CD14-positive monocyte (primary cell): Measurements from ENCODE around the gene IRS1. TPM values are rescaled to one million over a fixed set of nuclear protein-coding genes. Genes with fewer than 3 reads are reported as not detected.

Experiments
- DNase-seq, 3 donors: peaks; one replicate each; pipeline ENCODE4 v3.0.0-alpha.2; 2011 to 2022
- H2AFZ ChIP-seq: 2 replicates; pipeline ENCODE4 v1.6.0; 2012; ENCODE audit warnings: mild to moderate bottlenecking, low read depth, low read length, inconsistent platforms; ENCODE audit not compliant: insufficient read depth, poor library complexity, severe bottlenecking
- H3K27ac ChIP-seq, 2 donors: 1 replicate in 1 of 2; 2 replicates in 1 of 2; pipeline ENCODE4 v1.5.1; 2012 to 2013; ENCODE audit warnings: low read length in 2 of 2, control low read depth in 1 of 2, inconsistent platforms in 1 of 2, low read depth in 1 of 2, mild to moderate bottlenecking in 1 of 2
- H3K27me3 ChIP-seq, 2 donors: one replicate each; pipeline versions ENCODE4 v1.6.0 to v1.6.1; 2011 to 2013; ENCODE audit warnings: low read length in 2 of 2; ENCODE audit not compliant: control insufficient read depth in 2 of 2, insufficient read depth in 2 of 2
- H3K36me3 ChIP-seq, 2 donors: replicated peaks in 1 of 2; 1 replicate in 1 of 2; 2 replicates in 1 of 2; pipeline versions ENCODE4 v1.5.1 to v1.6.1; 2012 to 2013; ENCODE audit warnings: low read length in 2 of 2, control low read depth in 1 of 2, inconsistent platforms in 1 of 2, mild to moderate bottlenecking in 1 of 2; ENCODE audit not compliant: insufficient read depth in 2 of 2, control insufficient read depth in 1 of 2
- H3K4me1 ChIP-seq, 2 donors: 1 replicate in 1 of 2; 2 replicates in 1 of 2; pipeline versions ENCODE4 v1.5.1 to v1.6.1; 2012 to 2013; ENCODE audit warnings: low read length in 2 of 2, control low read depth in 1 of 2, inconsistent platforms in 1 of 2, mild to moderate bottlenecking in 1 of 2, moderate library complexity in 1 of 2; ENCODE audit not compliant: insufficient read depth in 2 of 2, control insufficient read depth in 1 of 2
- H3K4me2 ChIP-seq: replicated peaks from 2 replicates; pipeline ENCODE3; 2012; ENCODE audit warnings: low read length, moderate library complexity, mild to moderate bottlenecking; ENCODE audit not compliant: poor library complexity, severe bottlenecking; ENCODE audit errors: extremely low read depth
- H3K4me3 ChIP-seq, 3 experiments: fragments of 200-600 bp in 1 of 3; sonication (generic) in 1 of 3; replicated peaks in 1 of 3; 1 replicate in 2 of 3; 2 replicates in 1 of 3; pipeline ENCODE4 v1.5.1; 2011 to 2013; ENCODE audit warnings: low read length in 3 of 3, mild to moderate bottlenecking in 3 of 3, control low read depth in 2 of 3, low read depth in 2 of 3, inconsistent platforms in 1 of 3, moderate library complexity in 1 of 3
- H3K79me2 ChIP-seq: 2 replicates; pipeline ENCODE4 v1.6.0; 2012; ENCODE audit warnings: mild to moderate bottlenecking, control low read depth, inconsistent platforms, low read length, moderate library complexity; ENCODE audit not compliant: insufficient read depth
- H3K9ac ChIP-seq: 2 replicates; pipeline ENCODE4 v1.6.0; 2017; ENCODE audit warnings: low read length, mild to moderate bottlenecking; ENCODE audit not compliant: insufficient read depth, poor library complexity, severe bottlenecking
- H3K9me3 ChIP-seq, 2 donors: replicated peaks in 1 of 2; 1 replicate in 1 of 2; 2 replicates in 1 of 2; pipeline versions ENCODE4 v1.5.1 to v1.6.1; 2012 to 2013; ENCODE audit warnings: low read length in 2 of 2, control low read depth in 1 of 2; ENCODE audit not compliant: control insufficient read depth in 1 of 2, insufficient read depth in 1 of 2
- H4K20me1 ChIP-seq: 2 replicates; pipeline ENCODE4 v1.6.0; 2012; ENCODE audit warnings: mild to moderate bottlenecking, low read length, control low read depth, moderate library complexity; ENCODE audit not compliant: insufficient read depth
- H3K27ac Mint-ChIP-seq, 7 donors: one replicate each; pipeline ENCODE4 v1.8.0; 2020; ENCODE audit warnings: mild to moderate bottlenecking in 7 of 7, mixed read lengths in 7 of 7, moderate library complexity in 6 of 7, inconsistent platforms in 2 of 7
- H3K27me3 Mint-ChIP-seq, 3 donors: one replicate each; pipeline ENCODE4 v1.8.0; 2021 to 2022; ENCODE audit warnings: low read depth in 3 of 3, mild to moderate bottlenecking in 3 of 3, mixed read lengths in 3 of 3, moderate library complexity in 3 of 3, inconsistent platforms in 1 of 3
- H3K36me3 Mint-ChIP-seq, 2 donors: one replicate each; pipeline ENCODE4 v1.8.0; 2020; ENCODE audit warnings: mixed read lengths in 2 of 2, inconsistent platforms in 1 of 2, mild to moderate bottlenecking in 1 of 2
- H3K4me1 Mint-ChIP-seq: one replicate; pipeline ENCODE4 v1.8.0; 2020; ENCODE audit warnings: mild to moderate bottlenecking, mixed read lengths
- H3K4me3 Mint-ChIP-seq, 2 donors: one replicate each; pipeline ENCODE4 v1.8.0; 2020; ENCODE audit warnings: mild to moderate bottlenecking in 2 of 2, mixed read lengths in 2 of 2, moderate library complexity in 1 of 2
- H3K9me3 Mint-ChIP-seq, 7 donors: one replicate each; pipeline ENCODE4 v1.8.0; 2020 to 2022; ENCODE audit warnings: mixed read lengths in 7 of 7, mild to moderate bottlenecking in 6 of 7, moderate library complexity in 6 of 7, inconsistent platforms in 2 of 7
- WGBS: methylation state at CpG from one replicate; pipeline ENCODE4 v1.1.5; 2013; ENCODE audit warnings: missing lambda C conversion rate; ENCODE audit not compliant: insufficient coverage; 5-methylcytosine and 5-hydroxymethylcytosine counted together
- intact Hi-C, 2 donors: fragments of 100-400 bp; cut with micrococcal nuclease; formaldehyde crosslinking; loops; one replicate each; pipeline versions ENCODE4 v1.15.0 to v1.15.1; 2023
- polyA plus RNA-seq, 3 donors: library from polyadenylated mRNA; depleted of rRNA in 1 of 3; unstranded in 2 of 3; stranded (reverse) in 1 of 3; fragments of 300-500 nt in 2 of 3; fragments of >200 nt in 1 of 3; fragmentation: Illumina TruSeq in 2 of 3; gene quantifications; 1 replicate in 2 of 3; 2 replicates in 1 of 3; pipeline ENCODE4 v1.2.3, GENCODE V29; 2012 to 2021
- TF ChIP-seq, protein P1 (sequence below): fragments of 200-600 bp; IDR thresholded peaks from one replicate; pipeline ENCODE4 v1.8.0; 2022; ENCODE audit warnings: antibody characterized with exemption, mild to moderate bottlenecking

Gene IRS1
- polyA plus RNA-seq, 3 donors = 0.10 to 0.19 TPM; not detected in 1

- Histone ChIP-seq H3K4me3 (no peak overlapping the region), H3K27me3 (no peaks in the 10 kb centered on the region), H3K9ac (no peak overlapping the region), H3K4me2 (no peak overlapping the region), H3K79me2 (no peaks in the 10 kb centered on the region), H3K27ac (no peak overlapping the region), H3K36me3 (no peaks in the 10 kb centered on the region), H3K4me1 (no peaks in the 10 kb centered on the region), H3K9me3 (no peaks in the 10 kb centered on the region), H4K20me1 (no peaks in the 10 kb centered on the region), H2AFZ (no peak overlapping the region)
- H3K27ac Mint-ChIP-seq = no peak overlapping the region
- H3K4me3 Mint-ChIP-seq = no peak overlapping the region
- H3K9me3 Mint-ChIP-seq = peaks cover 0 to 4% (median 0%) of the 10 kb centered on the region in 7 donors
- no peak for DNase-seq
- WGBS = no CpG with 5 or more reads among the region's 1 CpG
- no peaks in the 10 kb centered on the region for H3K36me3 Mint-ChIP-seq
- no peaks in the 10 kb centered on the region for H3K4me1 Mint-ChIP-seq
- intact Hi-C loops = no loop called here
- TF ChIP-seq, protein P1, sequence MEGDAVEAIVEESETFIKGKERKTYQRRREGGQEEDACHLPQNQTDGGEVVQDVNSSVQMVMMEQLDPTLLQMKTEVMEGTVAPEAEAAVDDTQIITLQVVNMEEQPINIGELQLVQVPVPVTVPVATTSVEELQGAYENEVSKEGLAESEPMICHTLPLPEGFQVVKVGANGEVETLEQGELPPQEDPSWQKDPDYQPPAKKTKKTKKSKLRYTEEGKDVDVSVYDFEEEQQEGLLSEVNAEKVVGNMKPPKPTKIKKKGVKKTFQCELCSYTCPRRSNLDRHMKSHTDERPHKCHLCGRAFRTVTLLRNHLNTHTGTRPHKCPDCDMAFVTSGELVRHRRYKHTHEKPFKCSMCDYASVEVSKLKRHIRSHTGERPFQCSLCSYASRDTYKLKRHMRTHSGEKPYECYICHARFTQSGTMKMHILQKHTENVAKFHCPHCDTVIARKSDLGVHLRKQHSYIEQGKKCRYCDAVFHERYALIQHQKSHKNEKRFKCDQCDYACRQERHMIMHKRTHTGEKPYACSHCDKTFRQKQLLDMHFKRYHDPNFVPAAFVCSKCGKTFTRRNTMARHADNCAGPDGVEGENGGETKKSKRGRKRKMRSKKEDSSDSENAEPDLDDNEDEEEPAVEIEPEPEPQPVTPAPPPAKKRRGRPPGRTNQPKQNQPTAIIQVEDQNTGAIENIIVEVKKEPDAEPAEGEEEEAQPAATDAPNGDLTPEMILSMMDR = no peak
- H3K27me3 Mint-ChIP-seq = no peaks in the 10 kb centered on the region
Observed at GRCh38 chr2:226780431-226780830, 19.2 kb downstream of the IRS1 start.

DNA sequence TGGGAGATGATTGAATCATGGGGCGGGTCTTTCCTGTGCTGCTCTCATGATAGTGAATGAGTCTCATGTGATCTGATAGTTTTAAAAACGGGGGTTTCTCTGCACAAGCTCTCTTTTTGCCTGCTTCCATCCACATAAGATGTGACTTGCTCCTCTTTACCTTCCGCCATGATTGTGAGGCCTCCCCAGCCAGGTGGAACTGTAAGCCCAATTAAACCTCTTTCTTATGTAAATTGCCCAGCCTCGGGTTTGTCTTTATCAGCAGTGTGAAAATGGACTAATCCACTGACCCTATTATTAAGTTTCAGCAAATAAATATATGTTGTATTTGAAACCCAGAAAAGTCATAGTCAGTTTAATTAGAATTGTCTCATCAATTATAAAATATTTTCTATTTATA is 22.0 kb downstream of the IRS1 start:
- Histone ChIP-seq H3K36me3 (no peaks in the 10 kb centered on the region), H3K9me3 (no peaks in the 10 kb centered on the region), H3K4me2 (no peak overlapping the region), H4K20me1 (no peaks in the 10 kb centered on the region), H3K4me1 (peaks cover 3 to 4% of the 10 kb centered on the region in 2 donors), H3K79me2 (no peaks in the 10 kb centered on the region), H3K9ac (no peak overlapping the region), H2AFZ (no peak overlapping the region), H3K27ac (no peak overlapping the region), H3K27me3 (no peaks in the 10 kb centered on the region), H3K4me3 (no peak overlapping the region)
- TF ChIP-seq, protein P1 = no peak
- no CpG with 5 or more reads among the region's 4 CpGs for WGBS
- Mint-ChIP-seq H3K4me1 (peaks cover 4% of the 10 kb centered on the region), H3K36me3 (no peaks in the 10 kb centered on the region), H3K27ac (no peak overlapping the region), H3K4me3 (no peak overlapping the region), H3K27me3 (peaks cover 3 to 7% (median 4%) of the 10 kb centered on the region in 3 donors), H3K9me3 (peaks cover 3 to 9% (median 6%) of the 10 kb centered on the region in 7 donors)
- intact Hi-C loops = no loop called here
- DNase-seq = no peak
